A673 (cell line): ENCODE data around the gene CCM2.

Experiments
- CTCF ChIP-seq: fragments of 300-800, 200-600 bp; sonication (generic); conservative IDR thresholded peaks from 2 replicates; pipeline ENCODE4 v1.5.1; 2017; ENCODE audit warnings: low read depth, mild to moderate bottlenecking, antibody characterized with exemption, low read length, moderate library complexity, mixed read lengths
- EZH2 ChIP-seq: fragments of 200-600 bp; sonication (generic); IDR thresholded peaks from 2 replicates; pipeline ENCODE4 v1.6.1; 2017; ENCODE audit warnings: borderline replicate concordance, low read depth, mild to moderate bottlenecking, mixed read lengths, antibody characterized with exemption, low read length; ENCODE audit not compliant: poor library complexity, severe bottlenecking

- TF ChIP-seq CTCF (no peak), EZH2 (no peak)
Observed at GRCh38 chr7:44955733-44956132, 44.3 kb upstream of the CCM2 start.
